Esophagus muscularis mucosa (tissue), 3 donors: ENCODE results near the gene CYP1B1.

Experiments
- CTCF ChIP-seq, 3 experiments: fragments of 200-600 bp in 2 of 3; fragments of 450-650 bp in 1 of 3; sonication (generic) in 2 of 3; IDR thresholded peaks; one replicate each; pipeline ENCODE4 v1.5.1; 2017 to 2019; ENCODE audit warnings: antibody characterized with exemption in 3 of 3, mild to moderate bottlenecking in 2 of 3, moderate library complexity in 1 of 3
- POLR2A ChIP-seq: fragments of 450-650 bp; IDR thresholded peaks from one replicate; pipeline ENCODE4 v1.6.1; 2017; ENCODE audit warnings: antibody characterized with exemption, moderate library complexity, mild to moderate bottlenecking, low read depth

GRCh38 chr2:38104598-38104997 lies 28.6 kb upstream of the CYP1B1 start:
- no peak for TF ChIP-seq CTCF (IDR thresholded peaks at IDR 0.05)
- no peak for TF ChIP-seq POLR2A
